ENCODE results near the gene GARIN3. TPM values are rescaled to one million over a fixed set of nuclear protein-coding genes. Genes with fewer than 3 reads are reported as not detected.

Gene GARIN3
- total RNA-seq, 4 donors from 2014 or later, result not detected

- intact Hi-C loops (cut with DNase I), result no loop called here
- TF ChIP-seq CTCF (IDR thresholded peaks at IDR 0.05) (no peak), POLR2A (IDR thresholded peaks at IDR 0.05) (no peak)
- H3K4me1 ChIP-seq, result peaks cover 0 to 7% of the 10 kb centered on the region in 2 donors
- H3K9me3 ChIP-seq, result no peaks in the 10 kb centered on the region
- H3K36me3 ChIP-seq, result peaks cover 0 to 6% of the 10 kb centered on the region in 2 donors
- no peaks in the 10 kb centered on the region for H3K27me3 ChIP-seq
- no peak for DNase-seq
- 16 to 30% methylated on average over 1 of the region's 1 CpG for WGBS, 2 donors
- H3K27ac ChIP-seq, result no peak overlapping the region
- no peak overlapping the region for H3K4me3 ChIP-seq (replicated peaks in 1 of 3)
Measured at GRCh38 chr5:157132281-157132612, 33.8 kb downstream of the GARIN3 start.

- 39 to 41% methylated on average over 7 of the region's 7 CpGs for WGBS, 2 donors
Measured at GRCh38 chr5:157130925-157131324, 35.1 kb downstream of the GARIN3 start.

GRCh38 chr5:157121709-157122108, 44.4 kb downstream of the GARIN3 start:
- intact Hi-C loops (cut with DNase I), result no loop called here
- Histone ChIP-seq H3K36me3 (no peaks in the 10 kb centered on the region), H3K27ac (no peak overlapping the region), H3K27me3 (no peaks in the 10 kb centered on the region), H3K9me3 (no peaks in the 10 kb centered on the region), H3K4me3 (replicated peaks in 1 of 3) (no peak overlapping the region), H3K4me1 (no peaks in the 10 kb centered on the region)
- DNase-seq, result no peak
- TF ChIP-seq POLR2A (IDR thresholded peaks at IDR 0.05), result no peak
- no peak for TF ChIP-seq CTCF (IDR thresholded peaks at IDR 0.05)

More at GRCh38 chr5:157130925-157131324, 35.1 kb downstream of the GARIN3 start:
- Histone ChIP-seq H3K27ac (no peak overlapping the region), H3K36me3 (no peaks in the 10 kb centered on the region), H3K4me1 (peaks cover 0 to 7% of the 10 kb centered on the region in 2 donors), H3K4me3 (replicated peaks in 1 of 3) (no peak overlapping the region), H3K9me3 (no peaks in the 10 kb centered on the region), H3K27me3 (no peaks in the 10 kb centered on the region)
- peak; percentile 51 to 52 for DNase-seq
- TF ChIP-seq CTCF (IDR thresholded peaks at IDR 0.05) (no peak), POLR2A (IDR thresholded peaks at IDR 0.05) (no peak)
- intact Hi-C loops (cut with DNase I), result no loop called here

DNA sequence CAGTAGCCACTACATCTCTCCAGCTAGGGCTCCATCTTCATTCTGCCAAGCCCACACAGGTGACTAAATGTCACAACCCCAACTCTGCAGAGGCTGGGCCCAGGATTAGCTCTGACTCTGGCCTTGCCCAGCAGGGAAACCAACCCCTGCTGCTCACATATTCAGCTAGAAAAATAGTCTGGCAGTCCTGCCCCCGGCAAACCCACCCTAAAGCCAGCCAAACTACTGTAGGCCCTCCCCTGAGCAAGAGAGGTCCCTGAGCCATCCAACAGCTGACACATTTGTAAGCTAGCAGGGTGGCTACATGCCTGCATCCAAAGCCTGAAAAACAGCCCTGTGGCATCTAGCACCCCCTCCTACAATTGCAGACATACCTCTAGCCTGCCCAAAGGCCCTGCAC, 46.0 kb downstream of the GARIN3 start:
- no peaks in the 10 kb centered on the region for H3K9me3 ChIP-seq
- no peak overlapping the region for H3K27ac ChIP-seq
- intact Hi-C loops (cut with DNase I), result no loop called here
- H3K4me1 ChIP-seq, result no peaks in the 10 kb centered on the region
- no peak for TF ChIP-seq CTCF (IDR thresholded peaks at IDR 0.05)
- no peak for TF ChIP-seq POLR2A (IDR thresholded peaks at IDR 0.05)
- DNase-seq, result no peak
- 71% methylated on average over 1 of the region's 1 CpG; no CpG with 5 or more reads in 1 of the 2 donors for WGBS, 2 donors
- H3K27me3 ChIP-seq, result no peaks in the 10 kb centered on the region
- H3K4me3 ChIP-seq (replicated peaks in 1 of 3), result no peak overlapping the region
- no peaks in the 10 kb centered on the region for H3K36me3 ChIP-seq

DNA sequence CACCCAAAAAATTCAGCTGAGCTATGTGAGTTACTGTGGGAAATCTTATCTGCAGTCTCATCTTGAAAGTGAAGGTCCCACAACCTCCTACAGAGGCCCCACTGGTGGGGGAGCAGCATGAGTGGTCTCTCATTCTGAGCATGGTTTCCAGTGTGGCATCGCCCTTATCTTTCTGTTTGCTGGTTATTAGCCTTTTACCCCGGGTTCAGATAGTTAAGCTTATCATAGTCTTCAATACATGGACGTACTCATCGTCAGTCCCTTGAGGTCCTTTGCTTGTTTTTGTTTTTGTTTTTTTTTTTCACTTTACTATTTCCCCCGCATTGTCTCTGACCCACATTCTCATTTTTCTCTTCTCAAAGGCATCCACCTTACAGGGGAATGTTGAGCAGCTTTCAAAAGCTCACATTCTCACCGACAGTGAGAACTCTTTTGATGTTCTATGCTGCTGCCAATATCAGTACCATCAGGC, 49.5 kb downstream of the GARIN3 start:
- Histone ChIP-seq H3K9me3 (no peaks in the 10 kb centered on the region), H3K36me3 (no peaks in the 10 kb centered on the region), H3K4me1 (no peaks in the 10 kb centered on the region), H3K27ac (no peak overlapping the region), H3K27me3 (no peaks in the 10 kb centered on the region), H3K4me3 (replicated peaks in 1 of 3) (no peak overlapping the region)
- WGBS, 2 donors, result 75 to 84% methylated on average over 6 of the region's 6 CpGs
- TF ChIP-seq POLR2A (IDR thresholded peaks at IDR 0.05) (no peak), CTCF (IDR thresholded peaks at IDR 0.05) (no peak)
- intact Hi-C loops (cut with DNase I), result no loop called here
- DNase-seq, result no peak
